ENCODE data around the gene ZDHHC24.
"Not testable (repeated sequence)": the region's sequence is repeated elsewhere in the genome, so short reads cannot be mapped to it uniquely, and the experiment has no call there.

Gene ZDHHC24

GRCh38 chr11:66545701-66546367 lies at the start of gene ZDHHC24:
Gene ZDHHC24 (minus strand): TSS chr11:66546048. CDS start chr11:66546003, 45 bp downstream.
- H3K4me1 Mint-ChIP-seq (ENCODE audit: low read depth): peaks cover 41% of the 10 kb centered on the region
- no peaks in the 10 kb centered on the region for H3K9me3 Mint-ChIP-seq
- peaks cover 29% of the 10 kb centered on the region for H3K36me3 Mint-ChIP-seq (ENCODE audit: low read depth)
- intact Hi-C loops (cut with micrococcal nuclease): loop anchor here (1.0 kb wide), 1 partner anchor 132 kb away; no protein-coding TSS in a partner anchor
- H3K27ac Mint-ChIP-seq: peak within 1 kb of the TSS; percentile 76
- H3K27me3 Mint-ChIP-seq: peaks cover 35% of the 10 kb centered on the region
- H3K4me3 Mint-ChIP-seq: peak within 1 kb of the TSS; percentile 79

GRCh38 chr11:66595245-66595904 lies 49.5 kb upstream of the ZDHHC24 start:
- H3K9me3 Mint-ChIP-seq: no peaks in the 10 kb centered on the region
- peak overlapping the region; percentile 73 for H3K27ac Mint-ChIP-seq
- peak overlapping the region; percentile 47 for H3K4me3 Mint-ChIP-seq
- intact Hi-C loops (cut with micrococcal nuclease): loop anchor here (2.0 kb wide), 1 partner anchor 21 kb away; the partner anchor contains the start of gene RBM14
- peaks cover 30% of the 10 kb centered on the region for H3K36me3 Mint-ChIP-seq (ENCODE audit: low read depth)
- H3K27me3 Mint-ChIP-seq: peaks cover 2% of the 10 kb centered on the region
- H3K4me1 Mint-ChIP-seq (ENCODE audit: low read depth): peaks cover 45% of the 10 kb centered on the region

DNA sequence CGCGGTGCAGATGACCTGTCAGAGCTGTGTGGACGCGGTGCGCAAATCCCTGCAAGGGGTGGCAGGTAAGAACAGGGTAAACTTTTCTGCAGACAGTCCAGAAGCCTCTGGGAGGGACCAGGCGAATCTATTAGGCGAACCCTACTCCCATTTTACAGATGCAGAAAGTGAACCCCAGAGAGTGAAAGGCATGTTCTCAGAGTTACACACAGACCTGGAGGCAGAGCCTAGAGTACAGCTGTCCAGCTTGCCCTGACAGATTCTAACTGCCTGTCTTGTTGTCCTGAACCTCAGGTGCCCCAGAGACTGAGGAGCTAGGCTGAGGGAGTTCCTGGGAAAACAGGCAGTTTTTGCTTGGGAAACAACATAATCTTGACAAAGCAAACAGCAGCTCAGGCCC lies 47.8 kb upstream of the ZDHHC24 start:
- H3K36me3 Mint-ChIP-seq (ENCODE audit: low read depth): peaks cover 15% of the 10 kb centered on the region
- peaks cover 3% of the 10 kb centered on the region for H3K27me3 Mint-ChIP-seq
- H3K9me3 Mint-ChIP-seq: no peaks in the 10 kb centered on the region
- H3K27ac Mint-ChIP-seq: peak overlapping the region; percentile 91
- H3K4me3 Mint-ChIP-seq: peak overlapping the region; percentile 98
- intact Hi-C loops (cut with micrococcal nuclease): loop anchor here (1.0 to 2.0 kb wide), 3 partner anchors 23 to 85 kb away; partner anchors contain the start of genes RBM14 and RBM4
- peaks cover 32% of the 10 kb centered on the region for H3K4me1 Mint-ChIP-seq (ENCODE audit: low read depth)

DNA sequence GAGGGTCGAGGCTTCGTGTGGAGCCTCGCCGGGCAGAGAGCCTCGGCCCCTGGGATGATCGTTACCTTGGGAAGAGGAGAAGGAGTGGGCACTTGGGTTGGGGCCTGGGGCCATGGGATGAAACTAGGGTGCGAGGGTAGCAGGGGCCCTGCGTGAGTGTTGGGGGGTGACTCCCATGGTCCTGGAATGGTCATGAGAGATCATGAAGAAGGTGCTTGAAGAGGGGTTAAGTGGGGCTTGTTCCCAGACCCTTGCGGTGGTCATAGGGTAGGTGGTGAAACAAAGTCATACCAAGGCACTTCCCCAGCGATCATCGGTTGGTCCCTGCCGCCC lies 47.4 kb upstream of the ZDHHC24 start:
- H3K27ac Mint-ChIP-seq: peak overlapping the region; percentile 91
- H3K9me3 Mint-ChIP-seq: no peaks in the 10 kb centered on the region
- intact Hi-C loops (cut with micrococcal nuclease): loop anchor here (1.0 kb wide), 2 partner anchors 45 to 85 kb away; partner anchors contain the start of gene RBM4
- H3K27me3 Mint-ChIP-seq: peaks cover 3% of the 10 kb centered on the region
- peak overlapping the region; percentile 98 for H3K4me3 Mint-ChIP-seq
- H3K36me3 Mint-ChIP-seq (ENCODE audit: low read depth): peaks cover 14% of the 10 kb centered on the region
- H3K4me1 Mint-ChIP-seq (ENCODE audit: low read depth): peaks cover 32% of the 10 kb centered on the region

GRCh38 chr11:66592457-66593302 lies 46.8 kb upstream of the ZDHHC24 start, which contains the start of the genes CCDC87 and CCS:
Gene CCDC87 (minus strand): TSS chr11:66593063. CDS start chr11:66593015, 48 bp downstream.
Gene CCS (plus strand): TSS chr11:66593185. CDS start chr11:66593262, 77 bp downstream.
- H3K27me3 Mint-ChIP-seq: peaks cover 3% of the 10 kb centered on the region
- peaks cover 32% of the 10 kb centered on the region for H3K4me1 Mint-ChIP-seq (ENCODE audit: low read depth)
- H3K36me3 Mint-ChIP-seq (ENCODE audit: low read depth): peaks cover 14% of the 10 kb centered on the region
- peak within 1 kb of the TSS; percentile 91 for H3K27ac Mint-ChIP-seq
- no peaks in the 10 kb centered on the region for H3K9me3 Mint-ChIP-seq
- peak within 1 kb of the TSS; percentile 98 for H3K4me3 Mint-ChIP-seq
- intact Hi-C loops (cut with micrococcal nuclease): loop anchor here (1.0 kb wide), 2 partner anchors 46 to 86 kb away; partner anchors contain the start of gene RBM4

DNA sequence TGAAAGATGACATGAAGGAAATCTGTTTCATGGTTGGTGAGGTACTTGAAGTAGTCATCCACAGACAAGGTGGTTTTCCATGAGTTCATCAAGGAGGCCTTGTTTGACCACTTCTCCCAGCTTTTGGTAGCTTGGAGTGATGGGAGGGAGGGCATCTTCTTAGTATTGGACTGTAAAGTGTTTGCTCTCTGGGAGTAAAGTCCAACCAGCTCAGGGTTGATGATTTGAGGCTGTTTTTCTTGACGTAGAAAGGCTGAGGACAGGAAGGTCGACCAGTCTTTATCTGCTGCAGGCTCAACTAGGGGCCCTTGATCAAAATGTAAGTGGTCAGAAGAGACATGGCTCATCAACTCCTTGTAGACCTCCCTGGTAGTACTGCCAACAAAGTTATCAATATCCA lies 45.3 kb upstream of the ZDHHC24 start:
- peaks cover 6% of the 10 kb centered on the region for H3K36me3 Mint-ChIP-seq (ENCODE audit: low read depth)
- intact Hi-C loops (cut with micrococcal nuclease): no loop called here
- peaks cover 5% of the 10 kb centered on the region for H3K27me3 Mint-ChIP-seq
- no peak overlapping the region for H3K27ac Mint-ChIP-seq
- H3K4me3 Mint-ChIP-seq: no peak overlapping the region
- H3K4me1 Mint-ChIP-seq (ENCODE audit: low read depth): peaks cover 27% of the 10 kb centered on the region
- no peaks in the 10 kb centered on the region for H3K9me3 Mint-ChIP-seq

GRCh38 chr11:66589996-66590675 lies 44.3 kb upstream of the ZDHHC24 start:
- H3K27ac Mint-ChIP-seq: no peak overlapping the region
- intact Hi-C loops (cut with micrococcal nuclease): no loop called here

DNA sequence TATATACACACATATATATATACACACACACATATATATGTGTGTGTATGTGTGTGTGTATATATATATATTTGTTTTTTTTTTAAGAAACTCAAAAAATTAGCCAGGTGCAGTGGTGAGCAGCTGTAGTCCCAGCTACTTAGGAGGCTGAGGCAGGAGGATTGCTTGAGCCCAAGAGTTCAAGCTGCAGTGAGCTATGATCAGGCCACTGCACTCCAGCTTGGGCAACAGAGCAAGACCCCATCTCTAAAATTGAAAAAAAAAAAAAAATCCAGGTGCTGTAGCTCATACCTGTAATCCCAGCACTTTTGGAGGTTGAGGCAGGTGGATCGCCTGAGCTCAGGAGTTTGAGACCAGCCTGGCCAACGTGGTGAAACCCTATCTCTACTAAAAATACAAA lies 43.5 kb upstream of the ZDHHC24 start:
- intact Hi-C loops (cut with micrococcal nuclease); H3K9me3 Mint-ChIP-seq; H3K27ac Mint-ChIP-seq; H3K36me3 Mint-ChIP-seq (ENCODE audit: low read depth); H3K4me1 Mint-ChIP-seq (ENCODE audit: low read depth); H3K4me3 Mint-ChIP-seq: not testable (repeated sequence)
- H3K27me3 Mint-ChIP-seq: peaks cover 12% of the 10 kb centered on the region

More at GRCh38 chr11:66589996-66590675, 44.3 kb upstream of the ZDHHC24 start:
- H3K4me3 Mint-ChIP-seq: no peak overlapping the region
- H3K4me1 Mint-ChIP-seq (ENCODE audit: low read depth): peaks cover 16% of the 10 kb centered on the region
- peaks cover 6% of the 10 kb centered on the region for H3K36me3 Mint-ChIP-seq (ENCODE audit: low read depth)
- no peaks in the 10 kb centered on the region for H3K9me3 Mint-ChIP-seq
- peaks cover 8% of the 10 kb centered on the region for H3K27me3 Mint-ChIP-seq

DNA sequence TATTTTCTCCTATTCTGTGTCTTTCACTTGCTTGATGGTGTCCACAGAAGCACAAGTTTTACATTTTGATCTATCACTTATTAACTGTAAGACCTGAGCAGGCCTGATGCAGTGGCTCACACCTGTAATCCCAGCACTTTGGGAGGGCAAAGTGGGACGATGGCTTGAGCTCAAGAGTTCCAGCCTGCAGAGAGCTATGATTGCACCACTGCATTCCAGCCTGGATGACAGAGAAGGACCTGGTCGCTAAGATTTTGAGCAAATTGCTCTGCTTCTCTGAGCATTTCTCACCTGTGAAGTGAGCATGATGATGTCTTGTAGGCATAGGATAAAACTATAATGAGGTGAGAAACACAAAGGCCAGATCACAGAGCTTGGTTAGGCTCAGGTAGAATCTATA lies 40.3 kb upstream of the ZDHHC24 start:
- Mint-ChIP-seq H3K27me3 (peaks cover 15% of the 10 kb centered on the region), H3K4me1 (ENCODE audit: low read depth) (no peaks in the 10 kb centered on the region), H3K27ac (no peak overlapping the region), H3K9me3 (peaks cover 17% of the 10 kb centered on the region), H3K36me3 (ENCODE audit: low read depth) (no peaks in the 10 kb centered on the region), H3K4me3 (no peak overlapping the region)
- intact Hi-C loops (cut with micrococcal nuclease): no loop called here

DNA sequence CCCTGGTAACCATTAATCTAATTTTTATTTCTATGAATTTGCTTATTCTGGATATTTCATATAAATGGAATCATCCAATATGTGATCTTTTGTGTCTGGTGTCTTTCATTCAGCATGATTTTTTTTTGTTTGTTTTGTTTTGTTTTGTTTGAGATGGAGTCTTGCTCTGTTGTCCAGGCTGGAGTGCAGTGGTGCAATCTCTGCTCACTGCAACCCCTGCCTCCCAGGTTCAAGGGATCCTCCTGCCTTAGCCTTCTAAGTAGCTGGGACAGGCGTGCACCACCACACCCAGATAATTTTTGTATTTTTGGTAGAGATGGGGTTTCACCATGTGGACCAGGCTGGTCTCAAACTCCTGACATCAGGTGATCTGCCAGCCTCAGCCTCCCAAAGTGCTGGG lies 39.6 kb upstream of the ZDHHC24 start:
- peaks cover 13% of the 10 kb centered on the region for H3K27me3 Mint-ChIP-seq
- intact Hi-C loops (cut with micrococcal nuclease); H3K27ac Mint-ChIP-seq: not testable (repeated sequence)

DNA sequence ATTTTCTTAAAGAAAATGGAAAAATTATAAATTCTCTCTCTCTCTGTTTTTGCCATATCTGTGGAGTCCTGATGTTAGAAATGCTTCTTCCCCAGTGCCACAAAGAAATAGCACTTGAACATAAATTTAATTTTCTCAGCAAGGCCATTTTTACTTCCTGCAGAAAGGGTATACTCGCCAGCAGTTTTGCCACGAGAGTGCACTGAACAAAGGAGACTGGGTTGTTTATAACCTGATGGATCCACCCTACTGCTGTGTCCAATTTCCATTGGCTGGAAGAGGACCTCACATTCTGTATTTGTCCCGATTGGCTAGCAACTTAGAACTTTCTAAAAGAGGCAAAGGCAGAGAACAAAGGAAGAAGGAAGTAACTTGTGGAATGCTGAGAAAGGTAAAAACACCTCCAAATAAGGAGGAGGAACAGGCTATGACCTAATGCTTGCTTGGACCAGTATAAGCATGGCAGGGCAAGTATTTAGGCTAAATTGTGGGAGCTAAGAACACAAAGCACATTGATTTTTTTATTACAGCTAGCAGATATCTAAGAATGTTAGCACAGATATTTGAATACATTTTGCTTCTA lies 36.8 kb upstream of the ZDHHC24 start:
- H3K36me3 Mint-ChIP-seq (ENCODE audit: low read depth); H3K4me3 Mint-ChIP-seq; intact Hi-C loops (cut with micrococcal nuclease); H3K27ac Mint-ChIP-seq: not testable (repeated sequence)
- Mint-ChIP-seq H3K9me3 (peaks cover 17% of the 10 kb centered on the region), H3K27me3 (peaks cover 17% of the 10 kb centered on the region), H3K4me1 (ENCODE audit: low read depth) (peaks cover 11% of the 10 kb centered on the region)

More for the DNA sequence above, 39.6 kb upstream of the ZDHHC24 start:
- H3K4me1 Mint-ChIP-seq (ENCODE audit: low read depth); H3K4me3 Mint-ChIP-seq; H3K36me3 Mint-ChIP-seq (ENCODE audit: low read depth): not testable (repeated sequence)
- H3K9me3 Mint-ChIP-seq: peaks cover 17% of the 10 kb centered on the region

DNA sequence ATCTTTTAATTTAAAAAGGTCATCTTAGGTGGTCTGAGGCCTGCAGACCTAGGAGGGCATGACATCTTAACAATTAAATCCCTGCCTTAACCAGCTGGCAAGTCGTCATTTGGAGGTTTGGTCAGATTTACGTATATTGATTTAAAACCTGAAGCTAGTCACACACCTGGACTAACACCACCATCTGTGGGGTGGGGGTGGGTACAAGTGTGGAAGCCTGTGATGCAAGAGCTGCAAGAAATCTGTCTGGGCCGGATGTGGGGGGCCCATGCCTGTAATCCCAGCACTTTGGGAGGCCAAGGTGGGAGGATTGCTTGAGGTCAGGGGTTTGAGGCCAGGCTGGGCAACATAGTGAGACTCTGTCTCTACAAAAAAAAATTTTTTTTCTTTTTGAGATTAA lies 35.4 kb upstream of the ZDHHC24 start:
- Mint-ChIP-seq H3K4me1 (ENCODE audit: low read depth) (peaks cover 11% of the 10 kb centered on the region), H3K9me3 (peaks cover 17% of the 10 kb centered on the region), H3K27ac (no peak overlapping the region), H3K4me3 (no peak overlapping the region), H3K27me3 (peaks cover 15% of the 10 kb centered on the region), H3K36me3 (ENCODE audit: low read depth) (no peaks in the 10 kb centered on the region)
- intact Hi-C loops (cut with micrococcal nuclease): no loop called here

- no peak overlapping the region for H3K4me3 Mint-ChIP-seq
- H3K27ac Mint-ChIP-seq: no peak overlapping the region
- H3K27me3 Mint-ChIP-seq: peaks cover 15% of the 10 kb centered on the region
- H3K4me1 Mint-ChIP-seq (ENCODE audit: low read depth): peaks cover 11% of the 10 kb centered on the region
- intact Hi-C loops (cut with micrococcal nuclease): no loop called here
- peaks cover 17% of the 10 kb centered on the region for H3K9me3 Mint-ChIP-seq
- no peaks in the 10 kb centered on the region for H3K36me3 Mint-ChIP-seq (ENCODE audit: low read depth)
Measured at GRCh38 chr11:66580803-66581202, 35.0 kb upstream of the ZDHHC24 start.
